Measurements from ENCODE around the gene EEFSEC. TPM values are rescaled to one million over a fixed set of nuclear protein-coding genes. Genes with fewer than 3 reads are reported as not detected.

EEFSEC gene
- total RNA-seq, 1 experiment from 2014 or later, result 15.4 TPM

DNA sequence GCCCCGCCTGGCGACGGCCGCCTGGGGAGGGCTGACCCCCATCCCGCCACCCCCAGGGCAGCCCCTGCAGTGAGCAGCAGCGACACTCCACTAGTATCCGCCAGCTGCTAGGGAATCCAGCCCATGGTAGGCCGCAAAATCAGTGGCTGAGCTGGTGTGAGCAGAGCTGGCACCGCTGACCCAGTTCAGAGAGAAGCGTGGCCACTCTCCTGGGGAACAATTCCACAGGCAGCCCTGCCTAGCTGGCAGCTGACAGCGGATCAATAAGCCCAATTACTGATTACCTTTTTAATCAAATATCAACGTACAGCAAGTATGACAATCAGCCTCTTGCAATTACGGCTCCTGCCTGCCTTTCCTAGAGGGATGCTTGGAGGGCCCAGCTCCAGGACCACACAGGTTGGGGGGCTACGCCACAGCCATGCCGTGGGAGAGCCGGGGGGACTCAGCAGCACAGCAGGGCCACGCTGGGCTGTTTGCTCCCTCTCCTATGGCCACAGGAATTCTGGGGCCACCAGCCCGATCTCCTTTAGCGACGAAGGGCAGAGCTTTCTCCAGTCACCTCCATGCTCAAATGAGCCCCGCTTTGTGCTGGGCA, 299.5 kb downstream of the EEFSEC start:
- no peaks in the 10 kb centered on the region for H3K4me1 ChIP-seq (ENCODE audit: control insufficient read depth, insufficient read depth, low read length)
- in situ Hi-C loops (cut with HindIII; ENCODE audit: low pct_unique_long_range_greater_than_20kb, low sequenced_read_pairs) (no loop called here), intact Hi-C loops (cut with micrococcal nuclease; ENCODE audit: unreplicated experiment) (no loop called here)
- TF ChIP-seq, protein P1, sequence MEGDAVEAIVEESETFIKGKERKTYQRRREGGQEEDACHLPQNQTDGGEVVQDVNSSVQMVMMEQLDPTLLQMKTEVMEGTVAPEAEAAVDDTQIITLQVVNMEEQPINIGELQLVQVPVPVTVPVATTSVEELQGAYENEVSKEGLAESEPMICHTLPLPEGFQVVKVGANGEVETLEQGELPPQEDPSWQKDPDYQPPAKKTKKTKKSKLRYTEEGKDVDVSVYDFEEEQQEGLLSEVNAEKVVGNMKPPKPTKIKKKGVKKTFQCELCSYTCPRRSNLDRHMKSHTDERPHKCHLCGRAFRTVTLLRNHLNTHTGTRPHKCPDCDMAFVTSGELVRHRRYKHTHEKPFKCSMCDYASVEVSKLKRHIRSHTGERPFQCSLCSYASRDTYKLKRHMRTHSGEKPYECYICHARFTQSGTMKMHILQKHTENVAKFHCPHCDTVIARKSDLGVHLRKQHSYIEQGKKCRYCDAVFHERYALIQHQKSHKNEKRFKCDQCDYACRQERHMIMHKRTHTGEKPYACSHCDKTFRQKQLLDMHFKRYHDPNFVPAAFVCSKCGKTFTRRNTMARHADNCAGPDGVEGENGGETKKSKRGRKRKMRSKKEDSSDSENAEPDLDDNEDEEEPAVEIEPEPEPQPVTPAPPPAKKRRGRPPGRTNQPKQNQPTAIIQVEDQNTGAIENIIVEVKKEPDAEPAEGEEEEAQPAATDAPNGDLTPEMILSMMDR (IDR thresholded peaks at IDR 0.05), result no peak
- TF ChIP-seq REST (IDR thresholded peaks at IDR 0.05; ENCODE audit: insufficient read depth in 1 of 2, low read depth in 2 of 2, low read length in 1 of 2), result no peak
- no peak for TF ChIP-seq POLR2AphosphoS5 (IDR thresholded peaks at IDR 0.05; ENCODE audit: low read depth, low read length)
- H3K4me3 ChIP-seq (ENCODE audit: low read depth in 2 of 2, low read length in 2 of 2), result no peak overlapping the region
- DNase-seq (ENCODE audit: low read depth, low spot score) (no peak), ATAC-seq (no peak)
- ChIA-PET POLR2A (interaction anchor here (0.5 kb wide), 1 partner anchor 175 kb away, joined by 5 read pairs; no protein-coding TSS in a partner anchor), CTCF (no interaction called here)
- no peaks in the 10 kb centered on the region for H3K36me3 ChIP-seq (ENCODE audit: control insufficient read depth, insufficient read depth, low read length)
- H3K27ac ChIP-seq (ENCODE audit: low read length), result no peak overlapping the region
- no peaks in the 10 kb centered on the region for H3K27me3 ChIP-seq (ENCODE audit: control insufficient read depth, insufficient read depth, low read length)
- no peaks in the 10 kb centered on the region for H3K9me3 ChIP-seq (ENCODE audit: control insufficient read depth, insufficient read depth, low read depth, low read length)
- no TSS peak for BruUV-seq (replicated peaks)

DNA sequence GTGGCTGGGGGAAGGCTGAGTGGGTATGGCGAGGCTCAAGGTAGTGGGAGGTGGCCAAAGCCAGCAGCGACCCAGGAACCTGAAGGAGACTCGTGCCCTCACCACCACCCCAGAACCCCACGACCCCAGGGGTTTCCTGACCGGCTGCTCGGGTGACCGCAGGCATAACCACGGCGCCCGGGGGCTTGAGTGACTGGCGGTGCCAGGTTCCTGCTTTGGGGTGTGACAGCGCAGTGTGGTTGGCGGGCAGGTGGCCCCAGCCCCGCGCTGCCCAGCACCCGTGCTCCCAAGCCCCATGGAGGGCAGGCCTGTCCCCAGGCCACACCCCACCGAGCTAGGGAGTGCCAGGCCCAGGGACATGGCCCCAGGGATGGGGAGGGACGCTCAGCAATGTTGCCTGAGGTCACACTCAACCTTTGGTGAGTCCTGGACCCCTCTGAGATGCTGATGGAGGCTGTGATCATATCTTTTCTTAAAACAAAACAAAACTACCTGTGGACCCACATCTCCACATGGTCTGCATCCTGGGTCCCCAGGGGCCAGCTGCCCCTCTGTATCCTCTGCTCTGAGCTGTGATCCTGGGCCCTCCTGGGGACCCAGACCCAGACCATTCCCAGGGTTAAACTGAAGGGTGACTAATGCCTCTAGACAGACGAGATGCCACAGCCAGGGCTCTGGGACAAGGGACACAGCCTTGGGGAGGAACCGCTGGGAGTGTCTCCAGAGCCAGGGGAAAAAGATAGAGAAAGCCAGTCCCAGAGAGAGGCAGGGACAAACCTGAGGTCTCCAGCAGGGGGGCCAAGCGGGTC, 300.4 kb downstream of the EEFSEC start:
- Histone ChIP-seq H3K36me3 (ENCODE audit: control insufficient read depth, insufficient read depth, low read length) (no peaks in the 10 kb centered on the region), H3K27ac (ENCODE audit: low read length) (no peak overlapping the region), H3K4me1 (ENCODE audit: control insufficient read depth, insufficient read depth, low read length) (no peaks in the 10 kb centered on the region), H3K9me3 (ENCODE audit: control insufficient read depth, insufficient read depth, low read depth, low read length) (no peaks in the 10 kb centered on the region), H3K4me3 (ENCODE audit: low read depth in 2 of 2, low read length in 2 of 2) (no peak overlapping the region), H3K27me3 (ENCODE audit: control insufficient read depth, insufficient read depth, low read length) (no peaks in the 10 kb centered on the region)
- DNase-seq (ENCODE audit: low read depth, low spot score), result no peak
- intact Hi-C loops (cut with micrococcal nuclease; ENCODE audit: unreplicated experiment), result no loop called here
- TF ChIP-seq TCF7L2 (IDR thresholded peaks at IDR 0.05; ENCODE audit: low read depth, low read length), result no peak
- no peak for TF ChIP-seq POLR2AphosphoS5 (IDR thresholded peaks at IDR 0.05; ENCODE audit: low read depth, low read length)
- no peak for TF ChIP-seq REST (IDR thresholded peaks at IDR 0.05; ENCODE audit: insufficient read depth in 1 of 2, low read depth in 2 of 2, low read length in 1 of 2)
- TF ChIP-seq, protein P1 (IDR thresholded peaks at IDR 0.05), result no peak
- TF ChIP-seq SIN3A (IDR thresholded peaks at IDR 0.05; ENCODE audit: borderline replicate concordance, insufficient read depth, low read depth, low read length), result no peak
- ChIA-PET POLR2A (no interaction called here), CTCF (no interaction called here)
- BruUV-seq (replicated peaks), result no TSS peak
- no peak for ATAC-seq
- in situ Hi-C loops (cut with HindIII; ENCODE audit: low pct_unique_long_range_greater_than_20kb, low sequenced_read_pairs), result no loop called here

Measured in Panc1 (cell line).